Upper lobe of right lung (tissue), 1 donor: ENCODE results near the gene ARSB. TPM values are rescaled to one million over a fixed set of nuclear protein-coding genes. Genes with fewer than 3 reads are reported as not detected.

ENCODE experiments used
- ATAC-seq: fragments of 200-7000 bp; cut with Tn5 transposase; one replicate; pipeline ENCODE4 v1.9.1; 2020; ENCODE audit warnings: mild to moderate bottlenecking, moderate library complexity
- DNase-seq: peaks from one replicate; pipeline ENCODE4 v3.0.0-alpha.2; 2020
- H3K27ac ChIP-seq: fragments of 200-600 bp; one replicate; pipeline ENCODE4 v1.8.0; 2022
- H3K27me3 ChIP-seq: fragments of 200-600 bp; one replicate; pipeline ENCODE4 v1.8.0; 2022; ENCODE audit warnings: mild to moderate bottlenecking
- H3K36me3 ChIP-seq: fragments of 200-600 bp; one replicate; pipeline ENCODE4 v1.8.0; 2022
- H3K4me1 ChIP-seq: fragments of 200-600 bp; one replicate; pipeline ENCODE4 v1.8.0; 2022
- H3K4me3 ChIP-seq: fragments of 200-600 bp; one replicate; pipeline ENCODE4 v1.8.0; 2022; ENCODE audit warnings: mild to moderate bottlenecking
- H3K9me3 ChIP-seq: fragments of 200-600 bp; one replicate; pipeline ENCODE4 v1.8.0; 2022
- CTCF ChIP-seq: fragments of 200-600 bp; IDR thresholded peaks from one replicate; pipeline ENCODE4 v1.8.0; 2022; ENCODE audit warnings: antibody characterized with exemption
- intact Hi-C: fragments of 100-400 bp; cut with DNase I; formaldehyde crosslinking; loops from one replicate; pipeline ENCODE4 v1.11.0; 2022
- total RNA-seq: library from RNA; stranded (reverse); fragmentation: NEBNext Ultra II Directional; extraction: Animal tissue kit (Norgen Biotek cat#: 25700); gene quantifications from one replicate; pipeline ENCODE4 v1.2.1, GENCODE V29; 2021
- donor health status: DM: no; HTN: yes; CAD: no; lungs with severe emphysema.

ARSB gene
- total RNA-seq, 1 donor from 2014 or later = 15.8 TPM

GRCh38 chr5:78805474-78806124 is 179.5 kb downstream of the ARSB start:
- intact Hi-C loops = no loop called here

GRCh38 chr5:78804995-78805394 is 180.1 kb downstream of the ARSB start:
- H3K27ac ChIP-seq = no peak overlapping the region
- no peak for TF ChIP-seq CTCF
- H3K27me3 ChIP-seq = no peaks in the 10 kb centered on the region
- ATAC-seq (no peak), DNase-seq (no peak)
- no peaks in the 10 kb centered on the region for H3K9me3 ChIP-seq
- no peak overlapping the region for H3K4me3 ChIP-seq
- intact Hi-C loops = no loop called here
- H3K4me1 ChIP-seq = peaks cover 3% of the 10 kb centered on the region
- no peaks in the 10 kb centered on the region for H3K36me3 ChIP-seq

More at GRCh38 chr5:78805474-78806124, 179.5 kb downstream of the ARSB start:
- no peaks in the 10 kb centered on the region for H3K9me3 ChIP-seq
- H3K4me3 ChIP-seq = no peak overlapping the region
- H3K4me1 ChIP-seq = peaks cover 3% of the 10 kb centered on the region
- no peak for DNase-seq
- H3K27me3 ChIP-seq = no peaks in the 10 kb centered on the region
- H3K27ac ChIP-seq = no peak overlapping the region
- H3K36me3 ChIP-seq = no peaks in the 10 kb centered on the region
- no peak for ATAC-seq
- no peak for TF ChIP-seq CTCF

- intact Hi-C loops = no loop called here
- no peak overlapping the region for H3K27ac ChIP-seq
Observed at GRCh38 chr5:78803941-78804340, 181.2 kb downstream of the ARSB start.

GRCh38 chr5:78803353-78803752 is 181.8 kb downstream of the ARSB start:
- H3K27ac ChIP-seq = no peak overlapping the region
- peak; percentile 65 for DNase-seq
- intact Hi-C loops = no loop called here
- no peaks in the 10 kb centered on the region for H3K27me3 ChIP-seq
- TF ChIP-seq CTCF = no peak
- peaks cover under 1% of the 10 kb centered on the region for H3K4me1 ChIP-seq
- ATAC-seq = peak; percentile 61
- H3K4me3 ChIP-seq = no peak overlapping the region
- H3K9me3 ChIP-seq = no peaks in the 10 kb centered on the region
- H3K36me3 ChIP-seq = no peaks in the 10 kb centered on the region

More at GRCh38 chr5:78803941-78804340, 181.2 kb downstream of the ARSB start:
- Histone ChIP-seq H3K4me3 (no peak overlapping the region), H3K36me3 (no peaks in the 10 kb centered on the region), H3K27me3 (no peaks in the 10 kb centered on the region), H3K9me3 (no peaks in the 10 kb centered on the region), H3K4me1 (peaks cover 3% of the 10 kb centered on the region)
- TF ChIP-seq CTCF = no peak
- DNase-seq = no peak
- no peak for ATAC-seq

DNA sequence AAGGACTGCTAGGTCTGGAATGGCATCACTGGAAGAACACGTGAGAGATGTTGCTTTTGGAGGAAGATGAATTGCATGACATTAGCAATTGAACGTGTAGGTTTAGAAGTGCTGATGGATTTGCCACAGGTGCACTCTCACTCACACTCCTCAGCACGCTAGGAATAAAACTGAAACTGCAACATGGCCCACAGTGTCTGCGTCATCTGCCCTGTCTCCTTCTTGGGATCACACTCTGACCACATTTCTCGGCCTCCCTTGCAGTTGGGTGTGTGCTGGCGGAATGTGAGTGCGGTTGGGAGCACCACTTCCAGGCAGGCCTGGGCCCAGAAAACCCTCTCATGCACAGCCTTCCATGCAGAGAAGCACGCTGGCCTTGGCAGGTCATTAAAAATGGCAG is 183.7 kb downstream of the ARSB start:
- no peak for TF ChIP-seq CTCF
- intact Hi-C loops = no loop called here
- Histone ChIP-seq H3K36me3 (no peaks in the 10 kb centered on the region), H3K27me3 (no peaks in the 10 kb centered on the region), H3K27ac (no peak overlapping the region), H3K9me3 (no peaks in the 10 kb centered on the region), H3K4me1 (no peaks in the 10 kb centered on the region), H3K4me3 (no peak overlapping the region)
- ATAC-seq = no peak
- no peak for DNase-seq
